ENCODE results near the gene WDR74. TPM values are rescaled to one million over a fixed set of nuclear protein-coding genes. Genes with fewer than 3 reads are reported as not detected.

WDR74 gene
- total RNA-seq (100 to 1,000 TPM in 4 of 5 donors, 10 to 100 TPM in 1; 91.3 to 239 (median 103) TPM), total RNA-seq (64.0 to 396 (median 156) reads per million in 29 experiments)
- 94.6 TPM for total RNA-seq (2013)

GRCh38 chr11:62839050-62839945 lies at the start of gene WDR74:
WDR74 (minus strand) TSS chr11:62839590; CDS start chr11:62839570, 20 bp downstream.
- CTCF ChIA-PET, result interaction anchor here in 1 of 2 donors (0.6 kb wide), 1 partner anchor 10 kb away, joined by 4 read pairs; no protein-coding TSS in a partner anchor
- peak; percentile 77 to 98 (median 94) for DNase-seq
- Mint-ChIP-seq H3K27ac (no peak within 1 kb of the TSS), H3K36me3 (peaks cover 26% of the 10 kb centered on the region), H3K9me3 (no peaks in the 10 kb centered on the region), H3K27me3 (no peaks in the 10 kb centered on the region), H3K4me1 (peaks cover 25 to 33% (median 28%) of the 10 kb centered on the region in 3 donors), H3K4me3 (no peak within 1 kb of the TSS)
- H3K27me3 ChIP-seq (replicated peaks in 1 of 2; ENCODE audit: control insufficient read depth in 2 of 2, extremely low read depth in 1 of 2, insufficient read depth in 2 of 2, low read length in 1 of 2), result no peaks in the 10 kb centered on the region
- H3K9me3 ChIP-seq, result no peaks in the 10 kb centered on the region
- peaks cover 3 to 33% of the 10 kb centered on the region in 2 donors for H3K36me3 ChIP-seq (ENCODE audit: control insufficient read depth in 2 of 2, extremely low read depth in 1 of 2, insufficient read depth in 1 of 2, low read length in 1 of 2)
- peak within 1 kb of the TSS; percentile 100 for H3K27ac ChIP-seq (ENCODE audit: low read length)
- peaks cover 4 to 41% of the 10 kb centered on the region in 2 experiments for H3K4me1 ChIP-seq (ENCODE audit: control insufficient read depth in 1 of 2, extremely low read depth in 1 of 2, insufficient read depth in 2 of 2, low read length in 2 of 2)
- under 1% methylated on average over 55 of the region's 62 CpGs for WGBS (ENCODE audit: insufficient coverage)
- H3K4me3 ChIP-seq (ENCODE audit: control insufficient read depth in 1 of 2, extremely low read depth in 1 of 2, low read length in 1 of 2), result peak within 1 kb of the TSS; percentile 83 to 91
- ATAC-seq (replicated peaks in 1 of 4), result peak; percentile 52 to 62 (median 58)
- POLR2A ChIA-PET, result interaction anchor here (0.5 to 3.0 kb wide), 17 partner anchors 12 to 288 kb away, joined by 3 to 71 read pairs (median 4); partner anchors contain the start of genes HNRNPUL2 (in 1 of the 2), TTC9C (in 1 of the 2) and ZBTB3 (in 1 of the 2)

GRCh38 chr11:62889126-62889483 lies 49.7 kb upstream of the WDR74 start:
- Histone ChIP-seq H3K4me3 (ENCODE audit: control insufficient read depth in 1 of 2, extremely low read depth in 1 of 2, low read length in 1 of 2) (no peak overlapping the region), H3K36me3 (ENCODE audit: control insufficient read depth in 2 of 2, extremely low read depth in 1 of 2, insufficient read depth in 1 of 2, low read length in 1 of 2) (peaks cover 10 to 57% of the 10 kb centered on the region in 2 donors), H3K4me1 (ENCODE audit: control insufficient read depth in 1 of 2, extremely low read depth in 1 of 2, insufficient read depth in 2 of 2, low read length in 2 of 2) (peaks cover 0 to 11% of the 10 kb centered on the region in 2 experiments), H3K27me3 (replicated peaks in 1 of 2; ENCODE audit: control insufficient read depth in 2 of 2, extremely low read depth in 1 of 2, insufficient read depth in 2 of 2, low read length in 1 of 2) (no peaks in the 10 kb centered on the region), H3K9me3 (no peaks in the 10 kb centered on the region), H3K27ac (ENCODE audit: low read length) (no peak overlapping the region)
- DNase-seq (no peak), ATAC-seq (replicated peaks in 1 of 4) (peak in 2 of 4 experiments; percentile 16 to 18)
- ChIA-PET CTCF (no interaction called here), POLR2A (interaction anchor here in 1 of 2 donors (0.5 kb wide), 1 partner anchor 1327 kb away, joined by 3 read pairs; no protein-coding TSS in a partner anchor)
- Mint-ChIP-seq H3K27me3 (no peaks in the 10 kb centered on the region), H3K27ac (peak overlapping the region in 1 of 2 donors; percentile 61), H3K4me3 (no peak overlapping the region), H3K9me3 (no peaks in the 10 kb centered on the region), H3K36me3 (peaks cover 37% of the 10 kb centered on the region), H3K4me1 (peaks cover 15 to 20% (median 16%) of the 10 kb centered on the region in 3 donors)
- WGBS (ENCODE audit: insufficient coverage), result 79% methylated on average over 1 of the region's 2 CpGs

DNA sequence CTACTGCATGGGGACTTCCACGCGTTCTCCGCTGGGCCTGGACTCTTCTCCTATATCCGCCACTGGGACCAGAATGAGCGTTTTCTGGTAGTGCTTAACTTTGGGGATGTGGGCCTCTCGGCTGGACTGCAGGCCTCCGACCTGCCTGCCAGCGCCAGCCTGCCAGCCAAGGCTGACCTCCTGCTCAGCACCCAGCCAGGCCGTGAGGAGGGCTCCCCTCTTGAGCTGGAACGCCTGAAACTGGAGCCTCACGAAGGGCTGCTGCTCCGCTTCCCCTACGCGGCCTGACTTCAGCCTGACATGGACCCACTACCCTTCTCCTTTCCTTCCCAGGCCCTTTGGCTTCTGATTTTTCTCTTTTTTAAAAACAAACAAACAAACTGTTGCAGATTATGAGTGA lies 49.0 kb upstream of the WDR74 start:
- H3K27ac Mint-ChIP-seq, result no peak overlapping the region
- WGBS (ENCODE audit: insufficient coverage), result 98% methylated on average over 7 of the region's 14 CpGs
- CTCF ChIA-PET, result interaction anchor here in 1 of 2 donors (1.1 kb wide), 1 partner anchor 493 kb away, joined by 3 read pairs; no protein-coding TSS in a partner anchor
- no peak overlapping the region for H3K27ac ChIP-seq (ENCODE audit: low read length)
- ATAC-seq (replicated peaks in 1 of 4) (no peak), DNase-seq (no peak)
- no peaks in the 10 kb centered on the region for H3K9me3 ChIP-seq
- peaks cover 13 to 64% of the 10 kb centered on the region in 2 donors for H3K36me3 ChIP-seq (ENCODE audit: control insufficient read depth in 2 of 2, extremely low read depth in 1 of 2, insufficient read depth in 1 of 2, low read length in 1 of 2)
- peaks cover 44% of the 10 kb centered on the region for H3K36me3 Mint-ChIP-seq
- H3K27me3 ChIP-seq (replicated peaks in 1 of 2; ENCODE audit: control insufficient read depth in 2 of 2, extremely low read depth in 1 of 2, insufficient read depth in 2 of 2, low read length in 1 of 2), result no peaks in the 10 kb centered on the region
- no peaks in the 10 kb centered on the region for H3K9me3 Mint-ChIP-seq
- peaks cover 0 to 16% of the 10 kb centered on the region in 2 experiments for H3K4me1 ChIP-seq (ENCODE audit: control insufficient read depth in 1 of 2, extremely low read depth in 1 of 2, insufficient read depth in 2 of 2, low read length in 2 of 2)
- no peak overlapping the region for H3K4me3 Mint-ChIP-seq
- no peaks in the 10 kb centered on the region for H3K27me3 Mint-ChIP-seq
- POLR2A ChIA-PET, result interaction anchor here in 1 of 2 donors (0.5 kb wide), 1 partner anchor 1327 kb away, joined by 3 read pairs; no protein-coding TSS in a partner anchor
- H3K4me3 ChIP-seq (ENCODE audit: control insufficient read depth in 1 of 2, extremely low read depth in 1 of 2, low read length in 1 of 2), result no peak overlapping the region
- H3K4me1 Mint-ChIP-seq, result peaks cover 22 to 27% (median 23%) of the 10 kb centered on the region in 3 donors

- H3K36me3 Mint-ChIP-seq, result peaks cover 63% of the 10 kb centered on the region
- Histone ChIP-seq H3K4me1 (ENCODE audit: control insufficient read depth in 1 of 2, extremely low read depth in 1 of 2, insufficient read depth in 2 of 2, low read length in 2 of 2) (peaks cover 10 to 39% of the 10 kb centered on the region in 2 experiments), H3K9me3 (no peaks in the 10 kb centered on the region), H3K27me3 (replicated peaks in 1 of 2; ENCODE audit: control insufficient read depth in 2 of 2, extremely low read depth in 1 of 2, insufficient read depth in 2 of 2, low read length in 1 of 2) (no peaks in the 10 kb centered on the region), H3K27ac (ENCODE audit: low read length) (no peak overlapping the region), H3K4me3 (ENCODE audit: control insufficient read depth in 1 of 2, extremely low read depth in 1 of 2, low read length in 1 of 2) (no peak overlapping the region), H3K36me3 (ENCODE audit: control insufficient read depth in 2 of 2, extremely low read depth in 1 of 2, insufficient read depth in 1 of 2, low read length in 1 of 2) (peaks cover 21 to 75% of the 10 kb centered on the region in 2 donors)
- peak overlapping the region in 1 of 3 donors; percentile 49 for H3K4me3 Mint-ChIP-seq
- peak overlapping the region; percentile 43 to 72 for H3K27ac Mint-ChIP-seq
- no peaks in the 10 kb centered on the region for H3K27me3 Mint-ChIP-seq
- ATAC-seq (replicated peaks in 1 of 4), result no peak
- no peak for DNase-seq
- POLR2A ChIA-PET, result no interaction called here
- peaks cover 41 to 49% (median 45%) of the 10 kb centered on the region in 3 donors for H3K4me1 Mint-ChIP-seq
- no peaks in the 10 kb centered on the region for H3K9me3 Mint-ChIP-seq
- WGBS (ENCODE audit: insufficient coverage), result 90% methylated on average over 10 of the region's 11 CpGs
- CTCF ChIA-PET, result interaction anchor here in 1 of 2 donors (1.0 kb wide), 1 partner anchor 137 kb away, joined by 3 read pairs; no protein-coding TSS in a partner anchor
These were observed 45.9 kb upstream of the WDR74 start for GRCh38 chr11:62885137-62885750.

DNA sequence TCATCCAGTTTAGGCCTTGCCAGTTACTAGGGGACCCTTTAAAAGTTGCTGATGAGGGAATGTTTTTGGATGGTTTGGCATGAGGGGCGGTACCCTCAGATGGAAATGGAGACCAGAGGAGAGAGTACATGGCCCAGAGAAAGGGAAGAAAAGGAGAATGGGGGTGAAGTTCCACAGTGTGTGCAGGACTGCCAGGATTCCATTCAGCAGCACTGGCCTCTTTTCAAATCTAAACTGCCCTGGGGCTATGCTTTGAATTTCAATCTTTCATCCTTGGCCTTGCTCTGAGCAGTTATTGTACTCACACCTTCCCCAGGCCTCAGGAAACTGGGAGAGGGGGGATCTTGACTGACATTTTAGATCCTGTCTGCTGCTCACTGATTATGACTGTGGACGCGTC lies 44.3 kb upstream of the WDR74 start:
- H3K4me1 ChIP-seq (ENCODE audit: control insufficient read depth in 1 of 2, extremely low read depth in 1 of 2, insufficient read depth in 2 of 2, low read length in 2 of 2), result peaks cover 12 to 48% of the 10 kb centered on the region in 2 experiments
- no peaks in the 10 kb centered on the region for H3K9me3 ChIP-seq
- Mint-ChIP-seq H3K4me1 (peaks cover 47 to 52% (median 51%) of the 10 kb centered on the region in 3 donors), H3K4me3 (peak overlapping the region; percentile 47 to 100 (median 97)), H3K27ac (peak overlapping the region; percentile 100), H3K9me3 (no peaks in the 10 kb centered on the region), H3K27me3 (no peaks in the 10 kb centered on the region), H3K36me3 (peaks cover 52% of the 10 kb centered on the region)
- ChIA-PET CTCF (no interaction called here), POLR2A (interaction anchor here in 1 of 2 donors (1.1 kb wide), 1 partner anchor 292 kb away, joined by 3 read pairs; the partner anchor contains the start of gene TUT1)
- ATAC-seq (replicated peaks in 1 of 4) (no peak), DNase-seq (no peak)
- H3K27me3 ChIP-seq (replicated peaks in 1 of 2; ENCODE audit: control insufficient read depth in 2 of 2, extremely low read depth in 1 of 2, insufficient read depth in 2 of 2, low read length in 1 of 2), result no peaks in the 10 kb centered on the region
- 100% methylated on average over 1 of the region's 3 CpGs for WGBS (ENCODE audit: insufficient coverage)
- no peak overlapping the region for H3K4me3 ChIP-seq (ENCODE audit: control insufficient read depth in 1 of 2, extremely low read depth in 1 of 2, low read length in 1 of 2)
- no peak overlapping the region for H3K27ac ChIP-seq (ENCODE audit: low read length)
- peaks cover 21 to 62% of the 10 kb centered on the region in 2 donors for H3K36me3 ChIP-seq (ENCODE audit: control insufficient read depth in 2 of 2, extremely low read depth in 1 of 2, insufficient read depth in 1 of 2, low read length in 1 of 2)
